HG03571 (cell line): Measurements from ENCODE around the gene CDH24.

Source experiments
- ATAC-seq: cut with Tn5 transposase; IDR thresholded peaks from one replicate; pipeline ENCODE4 v1.9.1; 2021; ENCODE audit not compliant: unreplicated experiment

CDH24 gene

GRCh38 chr14:23066855-23067744, 9.8 kb upstream of the CDH24 start:
- ATAC-seq, result no peak

- ATAC-seq, result no peak
These were observed 9.0 kb upstream of the CDH24 start for GRCh38 chr14:23066368-23066767.

GRCh38 chr14:23063601-23064000, 6.3 kb upstream of the CDH24 start:
- no peak for ATAC-seq

GRCh38 chr14:23062002-23062401, 4.7 kb upstream of the CDH24 start:
- ATAC-seq, result no peak

- no peak for ATAC-seq
These were observed 3.4 kb upstream of the CDH24 start for GRCh38 chr14:23060536-23061260.

- ATAC-seq, result no peak
These were observed 1.6 kb upstream of the CDH24 start for GRCh38 chr14:23058654-23059504.

- ATAC-seq, result peak; percentile 57
These were observed 685 bp upstream of the CDH24 start for GRCh38 chr14:23057757-23058653.

GRCh38 chr14:23056145-23056955, 970 bp downstream of the CDH24 start:
- peak; percentile 40 for ATAC-seq

GRCh38 chr14:23055621-23056144, 1.6 kb downstream of the CDH24 start:
- no peak for ATAC-seq

- ATAC-seq, result no peak
These were observed 2.2 kb downstream of the CDH24 start for GRCh38 chr14:23055147-23055550.

- no peak for ATAC-seq
These were observed 3.1 kb downstream of the CDH24 start for GRCh38 chr14:23054000-23054811.

GRCh38 chr14:23053426-23053825, 3.9 kb downstream of the CDH24 start:
- no peak for ATAC-seq

- no peak for ATAC-seq
These were observed 4.6 kb downstream of the CDH24 start for GRCh38 chr14:23052671-23053070.

GRCh38 chr14:23052182-23052623, 5.1 kb downstream of the CDH24 start:
- no peak for ATAC-seq

GRCh38 chr14:23051141-23052057, 5.9 kb downstream of the CDH24 start:
- ATAC-seq, result no peak

- ATAC-seq, result no peak
These were observed 8.3 kb downstream of the CDH24 start for GRCh38 chr14:23049011-23049410.
